Measurements from ENCODE around the gene TNNT3.

The TNNT3 gene

GRCh38 chr11:1924181-1924580 is 4.7 kb downstream of the TNNT3 start:
- no peak for DNase-seq

- no peak for DNase-seq
Measured at GRCh38 chr11:1924646-1925372, 5.3 kb downstream of the TNNT3 start.

GRCh38 chr11:1925373-1926155 is 6.1 kb downstream of the TNNT3 start:
- DNase-seq: no peak

GRCh38 chr11:1926156-1927025 is 6.9 kb downstream of the TNNT3 start:
- DNase-seq: no peak

GRCh38 chr11:1927026-1927847 is 7.7 kb downstream of the TNNT3 start:
- peak; percentile 27 for DNase-seq

GRCh38 chr11:1927848-1928469 is 8.5 kb downstream of the TNNT3 start:
- peak; percentile 31 for DNase-seq

- peak; percentile 27 for DNase-seq
Measured at GRCh38 chr11:1928470-1928890, 9.0 kb downstream of the TNNT3 start.

GRCh38 chr11:1928891-1929541 is 9.5 kb downstream of the TNNT3 start:
- DNase-seq: no peak

GRCh38 chr11:1929621-1930461 is 10.3 kb downstream of the TNNT3 start:
- DNase-seq: peak; percentile 32

GRCh38 chr11:1930462-1930830 is 10.9 kb downstream of the TNNT3 start:
- no peak for DNase-seq

GRCh38 chr11:1931341-1932104 is 12.0 kb downstream of the TNNT3 start:
- DNase-seq: peak; percentile 25

GRCh38 chr11:1932105-1932480 is 12.6 kb downstream of the TNNT3 start:
- peak; percentile 20 for DNase-seq

GRCh38 chr11:1932681-1933080 is 13.2 kb downstream of the TNNT3 start:
- DNase-seq: no peak

- DNase-seq: no peak
Measured at GRCh38 chr11:1933416-1934334, 14.2 kb downstream of the TNNT3 start.

GRCh38 chr11:1934335-1935155 is 15.0 kb downstream of the TNNT3 start:
- DNase-seq: peak; percentile 33

GRCh38 chr11:1935156-1936071 is 15.9 kb downstream of the TNNT3 start:
- no peak for DNase-seq
